K562 treated with DMSO at 1 percent for 12 hours (cell line): ENCODE measurements around the gene DBR1. TPM values are rescaled to one million over a fixed set of nuclear protein-coding genes. Genes with fewer than 3 reads are reported as not detected.

ENCODE experiments used
- total RNA-seq: library from RNA; unstranded; fragments of 300-600 nt; gene quantifications from 2 replicates; pipeline ENCODE4 v1.2.3, GENCODE V29; 2022; ENCODE audit not compliant: insufficient read depth

DBR1 gene, protein sequence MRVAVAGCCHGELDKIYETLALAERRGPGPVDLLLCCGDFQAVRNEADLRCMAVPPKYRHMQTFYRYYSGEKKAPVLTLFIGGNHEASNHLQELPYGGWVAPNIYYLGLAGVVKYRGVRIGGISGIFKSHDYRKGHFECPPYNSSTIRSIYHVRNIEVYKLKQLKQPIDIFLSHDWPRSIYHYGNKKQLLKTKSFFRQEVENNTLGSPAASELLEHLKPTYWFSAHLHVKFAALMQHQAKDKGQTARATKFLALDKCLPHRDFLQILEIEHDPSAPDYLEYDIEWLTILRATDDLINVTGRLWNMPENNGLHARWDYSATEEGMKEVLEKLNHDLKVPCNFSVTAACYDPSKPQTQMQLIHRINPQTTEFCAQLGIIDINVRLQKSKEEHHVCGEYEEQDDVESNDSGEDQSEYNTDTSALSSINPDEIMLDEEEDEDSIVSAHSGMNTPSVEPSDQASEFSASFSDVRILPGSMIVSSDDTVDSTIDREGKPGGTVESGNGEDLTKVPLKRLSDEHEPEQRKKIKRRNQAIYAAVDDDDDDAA
- total RNA-seq: 6.1 and 16.7 TPM in 2 replicates

DNA sequence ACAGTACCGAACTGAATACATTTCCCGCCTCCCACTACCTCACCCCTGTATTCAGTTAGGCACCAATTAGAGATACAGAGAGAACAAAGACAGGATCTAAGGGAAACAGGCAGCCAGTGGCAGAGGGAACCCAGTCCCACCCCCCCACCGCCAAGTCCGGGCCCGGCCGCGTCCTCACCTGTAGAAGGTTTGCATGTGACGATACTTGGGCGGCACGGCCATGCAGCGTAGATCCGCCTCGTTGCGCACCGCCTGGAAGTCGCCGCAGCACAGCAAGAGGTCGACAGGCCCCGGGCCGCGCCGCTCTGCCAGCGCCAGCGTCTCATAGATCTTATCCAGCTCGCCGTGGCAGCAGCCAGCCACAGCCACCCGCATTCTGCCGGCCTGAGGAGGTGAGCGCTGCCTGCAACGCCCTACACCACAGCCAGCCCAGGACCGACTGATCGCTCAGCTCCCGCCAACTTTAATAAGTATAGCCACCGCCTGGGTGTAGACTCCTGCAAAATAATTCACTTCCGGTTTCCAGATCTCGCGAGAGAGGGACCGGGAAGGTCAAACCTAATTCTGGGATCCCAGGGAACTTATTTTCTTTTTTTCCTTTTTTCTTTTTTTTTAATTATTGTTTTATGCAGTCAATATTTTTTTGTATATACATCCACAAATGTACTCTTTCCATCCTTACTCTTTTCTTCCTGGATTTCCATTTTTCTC lies at the start of gene DBR1:
TSS of gene DBR1 (minus strand) at position 501 of the 711 bp plus-strand sequence. CDS start at position 375, 126 bp downstream.

DNA sequence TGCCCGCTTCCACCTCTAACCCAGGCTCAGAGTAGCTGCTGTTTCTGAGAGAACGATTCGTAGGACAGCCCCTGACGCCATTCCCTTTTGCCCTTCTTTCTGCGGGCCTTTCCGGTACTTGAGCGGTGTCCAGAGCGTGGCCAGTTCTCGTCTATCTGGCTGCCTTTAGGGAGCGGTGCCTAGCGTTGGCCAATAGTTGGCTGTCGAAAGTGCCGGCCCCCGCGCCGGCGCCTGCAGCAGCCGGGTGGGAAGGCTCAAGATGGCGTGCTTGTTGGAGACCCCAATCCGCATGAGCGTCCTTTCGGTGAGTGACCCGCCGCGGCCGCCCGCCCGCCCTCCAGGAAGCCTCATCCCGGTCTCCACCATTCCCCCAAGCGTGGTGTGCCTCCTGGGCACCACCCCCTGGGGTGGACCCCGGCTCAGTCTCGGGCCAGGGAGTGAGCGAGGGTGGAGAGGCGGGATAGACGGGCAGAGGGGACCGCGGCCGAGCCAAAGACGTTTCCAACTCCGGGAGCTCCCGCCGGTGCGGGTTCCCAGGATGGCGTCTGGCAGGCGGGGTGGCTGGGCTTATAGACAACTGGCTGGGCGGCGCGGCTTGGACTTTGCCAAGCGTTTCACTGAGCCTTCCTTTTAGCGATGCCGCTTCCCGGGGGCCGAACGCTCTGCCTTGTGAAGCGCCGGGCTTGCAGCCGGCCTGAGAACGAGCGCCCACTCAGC lies 12.7 kb upstream of the DBR1 start, which contains the start of gene ARMC8:
TSS of gene ARMC8 (plus strand) at position 6 of the 717 bp plus-strand sequence. CDS start at position 260, 254 bp downstream.

DNA sequence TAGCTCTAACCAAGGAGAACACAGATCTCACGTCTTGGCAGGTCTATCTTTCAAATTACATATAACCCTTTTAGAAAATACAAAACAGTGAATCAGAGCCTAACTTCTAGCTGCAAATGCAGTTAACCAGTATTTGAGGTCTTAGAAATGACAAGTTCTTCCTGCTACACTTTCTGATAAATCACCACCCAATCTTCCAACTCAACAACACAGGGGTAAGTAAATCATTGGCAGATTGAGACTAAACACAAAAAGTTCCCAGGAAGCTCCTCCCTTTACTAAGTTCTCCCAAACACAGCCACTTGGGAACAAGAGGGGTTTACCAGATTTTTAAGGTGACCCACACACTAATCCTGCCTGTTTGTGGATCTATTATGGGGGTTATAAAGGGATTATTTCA lies 42.5 kb downstream of the DBR1 start, which contains the start of gene A4GNT:
TSS of gene A4GNT (minus strand) at position 152 of the 400 bp plus-strand sequence. CDS start 1,134 bp downstream, outside the sequence.

DNA sequence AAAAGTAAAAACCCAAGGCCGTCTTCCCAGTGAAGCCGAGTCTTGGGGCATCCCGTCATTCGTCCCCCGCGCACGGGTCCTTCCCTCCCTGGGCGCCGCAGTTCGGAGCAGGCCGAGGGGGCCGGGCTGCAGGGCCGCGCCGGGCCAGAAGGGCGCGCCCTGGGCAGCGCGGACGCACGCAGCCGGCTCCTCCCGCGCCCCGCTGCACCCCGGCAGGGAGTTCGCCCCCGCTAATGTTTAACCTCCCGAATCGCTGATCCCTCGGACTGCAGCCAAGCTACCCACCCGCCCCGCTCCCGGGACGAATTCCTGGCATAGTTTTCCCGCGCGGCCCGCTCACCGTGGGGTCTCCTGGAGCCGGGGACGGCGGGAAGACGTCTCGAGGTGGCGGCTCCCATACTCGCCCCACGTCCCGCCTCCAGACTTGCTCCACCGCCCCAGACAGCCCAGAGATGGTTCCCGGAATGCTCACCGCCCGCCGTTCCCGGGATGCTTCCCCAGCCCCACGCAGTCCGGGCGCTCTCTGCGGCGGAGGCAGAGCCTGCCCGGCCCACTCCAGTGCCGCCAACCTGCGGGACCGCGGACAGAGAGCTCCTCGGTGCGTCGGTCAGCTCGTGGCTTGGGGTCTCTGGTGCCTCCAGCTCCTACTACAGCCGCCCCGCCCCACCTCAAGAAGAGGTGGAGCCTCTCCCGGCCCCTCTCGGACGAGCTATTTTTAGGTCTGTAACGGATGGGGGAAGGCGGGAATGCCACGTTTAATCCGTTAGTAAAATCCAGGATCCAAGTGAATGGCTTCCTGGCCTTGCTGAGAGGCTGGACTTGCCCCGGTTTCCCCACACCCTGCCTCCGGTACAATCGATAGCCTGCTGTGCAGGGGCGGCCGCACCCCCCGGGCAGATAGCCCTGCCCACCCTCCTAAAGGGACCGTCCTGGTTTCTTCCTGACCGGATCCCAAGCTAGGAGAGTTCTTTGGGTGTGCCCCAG lies 59.4 kb downstream of the DBR1 start, which contains the start of gene DZIP1L:
TSS of gene DZIP1L (minus strand) at position 621 of the 984 bp plus-strand sequence. CDS start 11,637 bp downstream, outside the sequence.

Other genes starting within 250 kb of the DBR1 start
- gene CLDN18, start 164.8 kb downstream of the DBR1 start, total RNA-seq: not detected in 2 replicates
- 0.22 TPM in 1 of 2 replicates, not detected in the other for gene DZIP1L, start 59.3 kb downstream of the DBR1 start, total RNA-seq
- gene A4GNT, start 42.5 kb downstream of the DBR1 start, total RNA-seq: not detected in 2 replicates
- 4.6 and 11.4 TPM in 2 replicates for gene ARMC8, start 12.4 kb upstream of the DBR1 start, total RNA-seq
- 2.1 TPM in 1 of 2 replicates, not detected in the other for gene NME9, start 154.9 kb upstream of the DBR1 start, total RNA-seq
- gene MRAS, start 173.7 kb upstream of the DBR1 start, total RNA-seq: 1.1 and 4.5 TPM in 2 replicates